WTC11 (cell line): Measurements from ENCODE around the gene SGSH. TPM values are rescaled to one million over a fixed set of nuclear protein-coding genes. Genes with fewer than 3 reads are reported as not detected.

ENCODE experiments used
- ATAC-seq: fragments of 200-7000 bp; cut with Tn5 transposase; 2 replicates; pipeline ENCODE4 v1.10.0; 2021; ENCODE audit warnings: mild to moderate bottlenecking, moderate library complexity
- CTCF ChIA-PET: fragments of 300-600 bp; sonication (Branson Sonifier 250); formaldehyde crosslinking; loops from one replicate; lab custom pipeline; 2021; ENCODE audit warnings: antibody characterized with exemption; lab: Charles Lee
- POLR2A ChIA-PET: fragments of 350-600 bp; sonication (Branson Sonifier 250); formaldehyde crosslinking; loops from one replicate; lab custom pipeline; 2021; ENCODE audit warnings: antibody characterized with exemption; lab: Charles Lee
- DNase-seq: peaks from one replicate; pipeline ENCODE4 v3.0.0; 2021; ENCODE audit warnings: low spot score
- H3K27ac Mint-ChIP-seq: 2 replicates; pipeline ENCODE4 v1.8.0; 2021; ENCODE audit warnings: mixed read lengths
- H3K27me3 Mint-ChIP-seq: 2 replicates; pipeline ENCODE4 v1.8.0; 2021; ENCODE audit warnings: low read depth, mild to moderate bottlenecking, moderate library complexity, mixed read lengths
- H3K36me3 Mint-ChIP-seq: 2 replicates; pipeline ENCODE4 v1.8.0; 2021; ENCODE audit warnings: mixed read lengths
- H3K4me1 Mint-ChIP-seq: 2 replicates; pipeline ENCODE4 v1.8.0; 2022; ENCODE audit warnings: mixed read lengths
- H3K4me3 Mint-ChIP-seq: 2 replicates; pipeline ENCODE4 v1.8.0; 2021; ENCODE audit warnings: mild to moderate bottlenecking, moderate library complexity, mixed read lengths
- H3K9me3 Mint-ChIP-seq: 2 replicates; pipeline ENCODE4 v1.8.0; 2021; ENCODE audit warnings: mixed read lengths
- CDX4 ChIP-seq: fragments of 250-450 bp; sonication (Bioruptor Pico); IDR thresholded peaks from 2 replicates; pipeline ENCODE4 v1.9.0; 2021; ENCODE audit warnings: moderate library complexity, mild to moderate bottlenecking, inconsistent platforms, borderline replicate concordance
- E2F5 ChIP-seq: sonication (generic); formaldehyde crosslinking; IDR thresholded peaks from 2 replicates; pipeline ENCODE4 v1.8.1; 2022; ENCODE audit warnings: mild to moderate bottlenecking, moderate library complexity, missing genetic modification reagents
- FOXJ3 ChIP-seq: sonication (generic); formaldehyde crosslinking; IDR thresholded peaks from 2 replicates; pipeline ENCODE4 v1.9.0; 2021; ENCODE audit warnings: missing genetic modification reagents, mild to moderate bottlenecking, borderline replicate concordance
- HMGA2 ChIP-seq: fragments of 250-450 bp; sonication (Bioruptor Pico); IDR thresholded peaks from 2 replicates; pipeline ENCODE4 v1.4.0; 2021; ENCODE audit warnings: mild to moderate bottlenecking, moderate library complexity
- JUN ChIP-seq: sonication (generic); formaldehyde crosslinking; IDR thresholded peaks from 2 replicates; pipeline ENCODE4 v1.8.0; 2023; ENCODE audit warnings: mild to moderate bottlenecking, missing genetic modification reagents
- MXD4 ChIP-seq: fragments of 250-450 bp; sonication (Bioruptor Pico); IDR thresholded peaks from 2 replicates; pipeline ENCODE4 v1.8.0; 2021; ENCODE audit warnings: mild to moderate bottlenecking, moderate library complexity, borderline replicate concordance
- SMAD3 ChIP-seq: sonication (generic); formaldehyde crosslinking; IDR thresholded peaks from 2 replicates; pipeline ENCODE4 v1.8.0; 2022; ENCODE audit warnings: missing genetic modification reagents, mild to moderate bottlenecking, borderline replicate concordance
- SP1 ChIP-seq: sonication (generic); formaldehyde crosslinking; conservative IDR thresholded peaks from 2 replicates; pipeline ENCODE4 v1.8.1; 2022; ENCODE audit warnings: missing genetic modification reagents
- TEAD1 ChIP-seq: sonication (generic); formaldehyde crosslinking; IDR thresholded peaks from 2 replicates; pipeline ENCODE4 v1.8.0; 2022; ENCODE audit warnings: mild to moderate bottlenecking, missing genetic modification reagents
- TEAD4 ChIP-seq: sonication (generic); formaldehyde crosslinking; IDR thresholded peaks from 2 replicates; pipeline ENCODE4 v1.8.0; 2022; ENCODE audit warnings: mild to moderate bottlenecking, missing genetic modification reagents
- USF2 ChIP-seq: sonication (generic); formaldehyde crosslinking; IDR thresholded peaks from 2 replicates; pipeline ENCODE4 v1.8.1; 2023; ENCODE audit warnings: mild to moderate bottlenecking, missing genetic modification reagents, moderate library complexity
- ZBTB21 ChIP-seq: sonication (generic); formaldehyde crosslinking; IDR thresholded peaks from 2 replicates; pipeline ENCODE4 v1.8.1; 2023; ENCODE audit warnings: mild to moderate bottlenecking, missing genetic modification reagents, borderline replicate concordance
- ZNF232 ChIP-seq: sonication (generic); formaldehyde crosslinking; IDR thresholded peaks from 2 replicates; pipeline ENCODE4 v1.8.0; 2022; ENCODE audit warnings: mild to moderate bottlenecking, missing genetic modification reagents
- ZNF317 ChIP-seq: sonication (generic); formaldehyde crosslinking; IDR thresholded peaks from 2 replicates; pipeline ENCODE4 v1.8.1; 2023; ENCODE audit warnings: low read depth, mild to moderate bottlenecking, moderate library complexity, missing genetic modification reagents, borderline replicate concordance
- ZNF416 ChIP-seq: fragments of 250-450 bp; sonication (Bioruptor Pico); IDR thresholded peaks from 2 replicates; pipeline ENCODE4 v1.9.0; 2021; ENCODE audit warnings: mild to moderate bottlenecking, inconsistent platforms
- ZNF423 ChIP-seq: fragments of 250-450 bp; sonication (Bioruptor Pico); IDR thresholded peaks from 2 replicates; pipeline ENCODE4 v2.1.2; 2022; ENCODE audit warnings: mild to moderate bottlenecking, moderate library complexity
- ZSCAN18 ChIP-seq: fragments of 250-450 bp; sonication (Bioruptor Pico); IDR thresholded peaks from 2 replicates; pipeline ENCODE4 v2.1.2; 2022; ENCODE audit warnings: mild to moderate bottlenecking, moderate library complexity
- total RNA-seq: library from RNA; stranded (reverse); gene quantifications from 3 replicates; pipeline ENCODE4 v1.2.3, GENCODE V29; 2021

The SGSH gene
- total RNA-seq, 1 experiment from 2014 or later, result 27.7 TPM

- H3K9me3 Mint-ChIP-seq, result no peaks in the 10 kb centered on the region
- DNase-seq (no peak), ATAC-seq (no peak)
- TF ChIP-seq TEAD4 (CRISPR knock-in tag) (no peak), E2F5 (CRISPR knock-in tag) (no peak), USF2 (no peak), TEAD1 (CRISPR knock-in tag) (no peak), ZNF423 (no peak), HMGA2 (CRISPR knock-in tag) (no peak), ZNF232 (CRISPR knock-in tag) (no peak), ZNF416 (no peak), SP1 (no peak), FOXJ3 (no peak), ZBTB21 (no peak)
- CTCF ChIA-PET, result interaction anchor here (1.0 to 1.9 kb wide), 2 partner anchors 39 to 40 kb away, joined by 4 to 5 read pairs; no protein-coding TSS in a partner anchor
- POLR2A ChIA-PET, result no interaction called here
- no peaks in the 10 kb centered on the region for H3K36me3 Mint-ChIP-seq
- no peak overlapping the region for H3K27ac Mint-ChIP-seq
- peaks cover 32% of the 10 kb centered on the region for H3K4me1 Mint-ChIP-seq
- peaks cover 11% of the 10 kb centered on the region for H3K27me3 Mint-ChIP-seq
- H3K4me3 Mint-ChIP-seq, result no peak overlapping the region
Measured at GRCh38 chr17:80163336-80163735, 56.8 kb downstream of the SGSH start.

- H3K27ac Mint-ChIP-seq, result peak overlapping the region; percentile 84
- peaks cover 26% of the 10 kb centered on the region for H3K36me3 Mint-ChIP-seq
- TF ChIP-seq CDX4 (CRISPR knock-in tag), result no peak
- no peak for TF ChIP-seq JUN (CRISPR knock-in tag)
- TF ChIP-seq MXD4, result no peak
- TF ChIP-seq ZSCAN18 (CRISPR knock-in tag), result no peak
- TF ChIP-seq TEAD4 (CRISPR knock-in tag), result no peak
- TF ChIP-seq ZNF317, result peak; percentile 68
- TF ChIP-seq SMAD3, result no peak
- DNase-seq (no peak), ATAC-seq (peak; percentile 86)
- ChIA-PET CTCF (interaction anchor here (0.6 to 1.6 kb wide), 9 partner anchors 31 to 962 kb away, joined by 3 to 16 read pairs (median 5); partner anchors contain the start of gene GAA), POLR2A (no interaction called here)
- H3K4me1 Mint-ChIP-seq, result peaks cover 32% of the 10 kb centered on the region
- H3K27me3 Mint-ChIP-seq, result peaks cover 17% of the 10 kb centered on the region
- H3K4me3 Mint-ChIP-seq, result peak overlapping the region; percentile 50
- H3K9me3 Mint-ChIP-seq, result peaks cover 22% of the 10 kb centered on the region
Measured at GRCh38 chr17:80160536-80160935, 59.6 kb downstream of the SGSH start.

Other genes with a start within 250 kb of the SGSH start
- 89.8 to 96.1 TPM (median 90.4 TPM) in 3 replicates for gene TBC1D16, start 184.5 kb downstream of the SGSH start, total RNA-seq
- 15.1 to 16.3 TPM (median 15.2 TPM) in 3 replicates for gene CCDC40, start 183.7 kb downstream of the SGSH start, total RNA-seq
- 91.6 to 97.7 TPM (median 93.9 TPM) in 3 replicates for gene GAA, start 118.8 kb downstream of the SGSH start, total RNA-seq
- 142 to 160 TPM (median 142 TPM) in 3 replicates for gene EIF4A3, start 73.2 kb downstream of the SGSH start, total RNA-seq
- gene CARD14, start 50.3 kb downstream of the SGSH start, total RNA-seq, result 0.18 to 0.83 TPM (median 0.25 TPM) in 3 replicates
- gene SLC26A11, start 94 bp upstream of the SGSH start, total RNA-seq, result 19.1 to 26.4 TPM (median 23.5 TPM) in 3 replicates
- gene RNF213, start 40.5 kb upstream of the SGSH start, total RNA-seq, result 70.3 to 72.6 TPM (median 70.5 TPM) in 3 replicates
- 18.1 to 25.2 TPM (median 20.6 TPM) in 3 replicates for gene ENDOV, start 194.8 kb upstream of the SGSH start, total RNA-seq